Activated naive CD8-positive, alpha-beta T cell treated with anti-CD3 and anti-CD28 coated beads, Interleukin-2, amount 10 ng/mL, durations not matched to agents 7 days and 5 days (primary cell): ENCODE measurements around the gene NPTX1. TPM values are rescaled to one million over a fixed set of nuclear protein-coding genes. Genes with fewer than 3 reads are reported as not detected.

Experiments
- ATAC-seq: fragments of 150-1000 bp; cut with Tn5 transposase; one replicate; pipeline ENCODE4 v1.10.0; 2021; ENCODE audit warnings: low read depth, moderate library complexity
- POLR2A ChIA-PET: fragments of 350-600 bp; sonication (Branson Sonifier 250); formaldehyde crosslinking; loops from one replicate; lab custom pipeline; 2021; ENCODE audit warnings: antibody characterized with exemption; lab: Charles Lee
- DNase-seq: peaks from one replicate; pipeline ENCODE4 v3.0.0; 2021
- H3K27ac Mint-ChIP-seq: one replicate; pipeline ENCODE4 v1.8.0; 2022; ENCODE audit warnings: mild to moderate bottlenecking, mixed read lengths
- H3K27me3 Mint-ChIP-seq: one replicate; pipeline ENCODE4 v1.8.0; 2022; ENCODE audit warnings: mild to moderate bottlenecking, moderate library complexity, mixed read lengths
- H3K36me3 Mint-ChIP-seq: one replicate; pipeline ENCODE4 v1.8.0; 2021; ENCODE audit warnings: mild to moderate bottlenecking, mixed read lengths
- H3K4me1 Mint-ChIP-seq: one replicate; pipeline ENCODE4 v1.8.0; 2021; ENCODE audit warnings: mixed read lengths
- H3K4me3 Mint-ChIP-seq: one replicate; pipeline ENCODE4 v1.8.0; 2022; ENCODE audit warnings: mild to moderate bottlenecking, moderate library complexity, mixed read lengths
- H3K9me3 Mint-ChIP-seq: one replicate; pipeline ENCODE4 v1.8.0; 2021; ENCODE audit warnings: mixed read lengths
- microRNA-seq: library from miRNA; unstranded; fragments of <30 nt; microRNA quantifications from one replicate; pipeline ENCODE4 v1.2.0, GENCODE V29; 2022
- total RNA-seq, 2 experiments: library from RNA; stranded (reverse); gene quantifications; one replicate each; pipeline ENCODE4 v1.2.3, GENCODE V29; 2021

Gene NPTX1
- total RNA-seq, 2 experiments from 2014 or later = 2.5 to 2.8 TPM

GRCh38 chr17:80425835-80426426 lies 50.5 kb downstream of the NPTX1 start:
- POLR2A ChIA-PET = no interaction called here
- no peak overlapping the region for H3K4me3 Mint-ChIP-seq
- H3K27ac Mint-ChIP-seq = no peak overlapping the region
- no peaks in the 10 kb centered on the region for H3K9me3 Mint-ChIP-seq
- H3K27me3 Mint-ChIP-seq = no peaks in the 10 kb centered on the region
- H3K4me1 Mint-ChIP-seq = peaks cover 9% of the 10 kb centered on the region
- DNase-seq (no peak), ATAC-seq (no peak)
- H3K36me3 Mint-ChIP-seq = no peaks in the 10 kb centered on the region

DNA sequence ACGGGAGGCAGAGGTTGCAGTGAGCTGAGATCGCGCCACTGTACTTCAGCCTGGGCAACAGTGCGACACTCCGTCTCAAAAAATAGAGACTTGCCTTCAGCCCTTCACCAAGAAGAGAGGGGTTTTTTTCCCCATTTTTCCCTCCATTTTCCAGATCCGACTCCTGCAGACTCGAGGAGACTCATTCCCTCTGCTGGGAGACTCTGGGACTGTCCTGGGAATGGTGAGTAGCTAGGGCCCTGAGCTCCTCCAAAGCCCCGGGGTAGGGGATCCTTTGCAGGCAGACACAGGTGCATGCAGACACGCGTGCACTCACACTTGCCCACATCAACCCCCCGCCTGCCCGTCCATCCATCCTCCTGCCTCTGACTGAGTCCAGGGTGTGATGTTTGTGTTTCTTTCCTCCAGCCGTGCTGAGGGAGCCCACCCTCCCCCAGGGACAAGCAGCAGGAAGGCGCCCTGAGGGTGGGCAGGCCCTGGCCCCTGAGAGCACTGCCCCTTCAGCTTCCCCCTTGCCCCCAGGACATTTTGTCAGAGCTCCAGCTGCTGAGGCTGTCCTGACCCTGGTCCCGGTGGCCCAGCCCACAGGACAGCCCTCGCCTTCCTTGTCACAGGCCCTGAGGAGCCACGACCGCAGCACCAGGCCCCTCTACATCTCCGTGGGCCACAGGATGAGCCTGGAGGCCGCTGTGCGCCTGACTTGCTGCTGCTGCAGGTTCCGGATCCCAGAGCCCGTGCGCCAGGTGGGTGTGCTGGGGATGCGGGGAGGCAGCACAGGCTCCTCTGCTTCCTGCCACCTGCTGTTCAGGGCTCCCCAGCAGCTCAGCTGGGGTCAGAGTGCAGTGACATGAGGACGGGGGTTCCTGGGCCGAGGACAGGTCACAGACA lies 51.3 kb downstream of the NPTX1 start:
- Mint-ChIP-seq H3K36me3 (no peaks in the 10 kb centered on the region), H3K4me1 (peaks cover 9% of the 10 kb centered on the region), H3K27me3 (no peaks in the 10 kb centered on the region), H3K27ac (no peak overlapping the region), H3K4me3 (no peak overlapping the region), H3K9me3 (no peaks in the 10 kb centered on the region)
- POLR2A ChIA-PET = no interaction called here
- no peak for ATAC-seq
- DNase-seq = no peak

DNA sequence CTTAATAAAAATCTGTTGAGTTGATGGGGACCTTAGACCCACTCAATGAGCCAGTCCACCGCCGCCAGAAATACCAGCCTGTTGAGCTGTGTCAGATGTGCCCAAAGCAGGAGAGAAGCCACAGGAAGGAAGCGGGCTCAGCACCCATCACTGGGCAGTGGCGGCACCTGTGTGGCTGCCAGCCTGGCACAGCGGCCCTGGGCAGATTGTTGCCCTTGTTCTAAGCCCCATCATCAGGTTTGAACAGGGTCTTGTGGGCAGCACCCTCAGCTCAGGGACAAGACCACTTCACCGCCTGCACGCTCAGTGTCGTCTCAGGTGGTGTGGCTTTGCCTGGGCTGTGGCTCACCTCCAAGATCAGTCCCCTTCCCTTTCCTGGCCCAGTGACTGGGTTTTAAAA lies 52.1 kb downstream of the NPTX1 start:
- H3K27ac Mint-ChIP-seq = no peak overlapping the region
- DNase-seq = no peak

DNA sequence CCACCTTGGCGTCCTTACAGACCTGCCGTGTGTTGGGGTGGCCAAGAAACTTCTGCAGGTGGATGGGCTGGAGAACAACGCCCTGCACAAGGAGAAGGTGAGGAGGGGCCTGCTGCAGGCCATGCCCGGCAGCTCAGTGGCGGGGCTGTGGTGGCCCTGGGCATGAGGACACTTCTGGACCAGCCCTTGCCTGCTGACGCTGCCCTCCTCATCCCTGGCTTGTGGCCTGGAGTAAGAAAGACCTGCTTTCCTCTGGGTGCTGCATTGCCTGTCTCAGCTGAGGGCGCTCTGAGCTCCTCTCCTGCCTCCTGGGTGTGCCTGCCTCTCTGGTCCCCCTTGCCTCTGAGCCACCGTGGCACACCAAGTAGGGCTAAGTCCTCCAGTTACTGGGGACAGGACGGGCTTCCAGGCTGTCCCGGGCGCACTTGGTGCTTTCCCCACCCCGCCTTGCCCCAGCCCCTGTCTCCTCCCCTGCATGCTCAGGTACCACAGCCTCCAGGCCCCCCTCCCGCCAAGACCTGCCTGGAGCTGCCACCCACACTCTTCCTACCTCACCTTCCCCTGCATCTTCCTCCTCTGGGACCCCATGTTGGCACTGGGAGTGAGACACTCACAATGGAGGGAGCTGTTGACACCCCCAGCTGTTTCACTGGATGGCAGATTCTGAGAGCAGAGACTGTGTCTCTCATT lies 52.7 kb downstream of the NPTX1 start:
- Mint-ChIP-seq H3K27ac (no peak overlapping the region), H3K9me3 (no peaks in the 10 kb centered on the region), H3K4me1 (peaks cover 9% of the 10 kb centered on the region), H3K4me3 (no peak overlapping the region), H3K36me3 (no peaks in the 10 kb centered on the region), H3K27me3 (no peaks in the 10 kb centered on the region)
- ATAC-seq = no peak
- POLR2A ChIA-PET = no interaction called here
- no peak for DNase-seq

More for the DNA sequence above, 52.1 kb downstream of the NPTX1 start:
- Mint-ChIP-seq H3K36me3 (no peaks in the 10 kb centered on the region), H3K4me1 (peaks cover 9% of the 10 kb centered on the region), H3K27me3 (no peaks in the 10 kb centered on the region), H3K4me3 (no peak overlapping the region), H3K9me3 (no peaks in the 10 kb centered on the region)
- POLR2A ChIA-PET = no interaction called here
- ATAC-seq = no peak

GRCh38 chr17:80422981-80423380 lies 53.4 kb downstream of the NPTX1 start:
- ATAC-seq = no peak
- Mint-ChIP-seq H3K27me3 (no peaks in the 10 kb centered on the region), H3K4me3 (no peak overlapping the region), H3K9me3 (no peaks in the 10 kb centered on the region), H3K36me3 (no peaks in the 10 kb centered on the region), H3K4me1 (peaks cover 9% of the 10 kb centered on the region), H3K27ac (no peak overlapping the region)
- DNase-seq = no peak
- POLR2A ChIA-PET = no interaction called here

GRCh38 chr17:80422276-80422675 lies 54.1 kb downstream of the NPTX1 start:
- Mint-ChIP-seq H3K4me1 (peaks cover 10% of the 10 kb centered on the region), H3K36me3 (peaks cover 3% of the 10 kb centered on the region), H3K4me3 (no peak overlapping the region), H3K9me3 (no peaks in the 10 kb centered on the region), H3K27ac (no peak overlapping the region), H3K27me3 (no peaks in the 10 kb centered on the region)
- ATAC-seq (no peak), DNase-seq (no peak)
- POLR2A ChIA-PET = no interaction called here

DNA sequence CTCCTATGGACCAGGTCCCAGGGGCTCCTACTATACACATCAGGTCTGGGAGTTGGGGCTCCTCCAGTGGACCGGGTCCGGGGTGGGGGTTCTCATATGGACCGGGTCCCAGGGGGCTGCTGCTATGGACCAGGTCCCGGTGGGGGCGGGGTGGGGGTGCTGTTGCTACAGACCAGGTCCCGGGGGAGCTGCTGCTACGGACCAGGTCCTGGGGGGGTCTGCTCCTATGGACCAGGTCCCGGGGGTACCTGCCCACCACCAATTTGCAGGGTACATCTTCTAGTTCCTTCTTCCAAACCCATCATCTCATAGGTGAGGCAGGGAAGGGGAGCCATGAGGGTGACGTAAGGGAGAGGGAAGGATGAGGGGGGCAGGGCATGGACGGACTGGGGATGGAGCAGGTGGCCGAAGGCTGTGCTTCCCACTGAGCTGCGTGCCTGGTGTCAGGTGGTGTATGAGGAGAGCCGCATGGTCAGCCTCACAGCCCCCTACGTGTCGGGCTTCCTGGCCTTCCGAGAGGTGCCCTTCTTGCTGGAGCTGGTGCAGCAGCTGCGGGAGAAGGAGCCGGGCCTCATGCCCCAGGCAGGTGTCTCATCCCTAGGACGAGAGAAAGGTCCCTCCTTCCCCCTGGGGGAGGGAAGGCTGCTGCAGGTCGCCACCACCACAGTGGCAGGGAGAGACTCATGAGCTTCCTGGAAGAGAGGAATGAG lies 54.9 kb downstream of the NPTX1 start:
- H3K9me3 Mint-ChIP-seq = no peaks in the 10 kb centered on the region
- DNase-seq = no peak
- no peak overlapping the region for H3K27ac Mint-ChIP-seq
- peaks cover 12% of the 10 kb centered on the region for H3K4me1 Mint-ChIP-seq
- H3K4me3 Mint-ChIP-seq = no peak overlapping the region
- POLR2A ChIA-PET = no interaction called here
- H3K36me3 Mint-ChIP-seq = peaks cover 10% of the 10 kb centered on the region
- no peaks in the 10 kb centered on the region for H3K27me3 Mint-ChIP-seq
- no peak for ATAC-seq

DNA sequence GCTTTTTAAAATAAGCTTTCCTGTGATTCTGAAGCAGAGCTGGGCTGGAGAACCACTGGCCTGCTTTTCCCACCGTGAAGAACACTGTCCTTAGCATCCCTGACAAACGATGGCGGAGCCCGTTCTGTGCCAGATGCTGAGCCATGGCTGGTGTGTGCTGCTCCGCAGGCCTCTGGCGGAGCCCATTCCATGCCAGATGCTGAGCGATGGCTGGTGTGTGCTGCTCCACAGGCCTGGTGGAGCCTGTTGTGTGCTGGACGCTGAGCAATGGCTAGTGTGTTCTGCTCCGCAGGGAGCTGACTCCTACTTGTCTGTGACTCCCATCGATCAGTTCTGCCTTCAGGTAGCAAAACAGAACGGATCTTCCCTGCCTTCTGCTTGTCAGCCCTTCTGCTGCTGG lies 57.2 kb downstream of the NPTX1 start:
- DNase-seq = no peak
- ATAC-seq = no peak
- no peak overlapping the region for H3K4me3 Mint-ChIP-seq
- no peaks in the 10 kb centered on the region for H3K9me3 Mint-ChIP-seq
- H3K36me3 Mint-ChIP-seq = peaks cover 11% of the 10 kb centered on the region
- POLR2A ChIA-PET = interaction anchor here (0.6 to 0.7 kb wide), 2 partner anchors 619 to 792 kb away, joined by 3 read pairs; no protein-coding TSS in a partner anchor
- H3K4me1 Mint-ChIP-seq = peaks cover 15% of the 10 kb centered on the region
- H3K27me3 Mint-ChIP-seq = peaks cover 4% of the 10 kb centered on the region
- no peak overlapping the region for H3K27ac Mint-ChIP-seq

DNA sequence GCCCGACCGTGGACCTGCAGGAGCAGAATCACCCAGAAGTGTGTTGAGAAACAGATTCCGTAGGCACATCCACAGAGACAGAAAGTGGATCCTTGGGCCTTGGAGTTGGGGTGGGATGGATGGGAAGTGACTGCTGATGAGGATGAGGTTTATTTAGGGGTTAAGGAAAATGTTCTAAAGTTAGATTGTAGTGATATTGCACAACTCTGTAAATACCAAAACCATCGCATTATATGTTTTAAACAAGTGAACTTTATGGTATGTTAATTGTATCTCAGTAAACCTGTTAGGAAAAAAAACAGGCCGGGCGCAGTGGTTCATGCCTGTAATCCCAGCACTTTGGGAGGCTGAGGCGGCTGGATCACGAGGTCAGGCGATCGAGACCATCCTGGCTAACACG lies 57.8 kb downstream of the NPTX1 start:
- no peak overlapping the region for H3K27ac Mint-ChIP-seq
- no peak for DNase-seq
- peaks cover 14% of the 10 kb centered on the region for H3K4me1 Mint-ChIP-seq
- POLR2A ChIA-PET = no interaction called here
- no peak overlapping the region for H3K4me3 Mint-ChIP-seq
- H3K36me3 Mint-ChIP-seq = peaks cover 11% of the 10 kb centered on the region
- H3K9me3 Mint-ChIP-seq = no peaks in the 10 kb centered on the region
- no peak for ATAC-seq
- H3K27me3 Mint-ChIP-seq = peaks cover 11% of the 10 kb centered on the region

Small RNA genes lying within 50 kb of the gene (microRNA-seq; reads per million reads assigned to microRNA genes)
- gene MIR4730 = not detected

Other genes with a start within 250 kb of the NPTX1 start
- 100 to 1,000 TPM; 488 TPM for gene RNF213, start 215.8 kb downstream of the NPTX1 start, total RNA-seq
- 10 to 100 TPM; 17.8 to 23.1 TPM for gene ENDOV, start 61.4 kb downstream of the NPTX1 start, total RNA-seq
- 10 to 100 TPM; 43.2 to 43.8 TPM for gene RPTOR, start 68.2 kb upstream of the NPTX1 start, total RNA-seq